H1 (cell line): Measurements from ENCODE around the gene CADM1.

ENCODE experiments used
- CHD2 ChIP-seq: IDR thresholded peaks from 2 replicates; pipeline ENCODE4 v1.6.1; 2012; ENCODE audit warnings: low read length, improper control_type of control experiment
- EP300 ChIP-seq, 2 experiments: IDR thresholded peaks; 1 replicate in 1 of 2; 2 replicates in 1 of 2; pipeline ENCODE4 v1.6.1; 2011 to 2012; ENCODE audit warnings: low read depth in 2 of 2, low read length in 2 of 2, mild to moderate bottlenecking in 2 of 2, borderline replicate concordance in 1 of 2, inconsistent platforms in 1 of 2, moderate library complexity in 1 of 2
- EZH2 ChIP-seq: fragments of 200-600 bp; sonication (generic); IDR thresholded peaks from 2 replicates; pipeline ENCODE4 v1.7.1; 2012; ENCODE audit warnings: low read depth, mild to moderate bottlenecking, moderate library complexity, low read length, inconsistent platforms; ENCODE audit not compliant: severe bottlenecking
- GABPA ChIP-seq: IDR thresholded peaks from 2 replicates; pipeline ENCODE4 v1.6.1; 2011; ENCODE audit warnings: mild to moderate bottlenecking, low read length, moderate library complexity, borderline replicate concordance; ENCODE audit not compliant: insufficient read depth
- HDAC2 ChIP-seq, 2 experiments: fragments of 300-600 bp in 1 of 2; sonication (generic) in 1 of 2; IDR thresholded peaks; 2 replicates each; pipeline ENCODE4 v1.6.1; 2011 to 2012; ENCODE audit warnings: low read depth in 2 of 2, low read length in 2 of 2, mild to moderate bottlenecking in 2 of 2, moderate library complexity in 2 of 2, borderline replicate concordance in 1 of 2, inconsistent platforms in 1 of 2
- MAX ChIP-seq: IDR thresholded peaks from 2 replicates; pipeline ENCODE4 v1.6.1; 2012; ENCODE audit warnings: inconsistent platforms
- RAD21 ChIP-seq, 2 experiments: IDR thresholded peaks in 1 of 2; conservative IDR thresholded peaks in 1 of 2; 2 replicates each; pipeline ENCODE4 v1.6.1; 2011; ENCODE audit warnings: low read depth in 2 of 2, low read length in 2 of 2, improper control_type of control experiment in 1 of 2, inconsistent platforms in 1 of 2, mild to moderate bottlenecking in 1 of 2, moderate library complexity in 1 of 2
- SP1 ChIP-seq: IDR thresholded peaks from 2 replicates; pipeline ENCODE4 v1.6.1; 2011; ENCODE audit warnings: low read depth, low read length
- TAF1 ChIP-seq: IDR thresholded peaks from 2 replicates; pipeline ENCODE4 v1.6.1; 2011; ENCODE audit warnings: mild to moderate bottlenecking, low read depth, low read length
- YY1 ChIP-seq: IDR thresholded peaks from 2 replicates; pipeline ENCODE4 v1.6.1; 2011; ENCODE audit warnings: low read depth, mild to moderate bottlenecking, low read length
- TF ChIP-seq, protein P1 (sequence below), 3 experiments: IDR thresholded peaks; 1 replicate in 2 of 3; 2 replicates in 1 of 3; pipeline versions ENCODE4 v1.5.1 to v1.6.1; 2011; ENCODE audit warnings: low read length in 3 of 3, mild to moderate bottlenecking in 3 of 3, inconsistent platforms in 2 of 3, low read depth in 1 of 3, moderate library complexity in 1 of 3; ENCODE audit not compliant: insufficient read depth in 1 of 3; ENCODE audit errors: control extremely low read depth in 1 of 3

DNA sequence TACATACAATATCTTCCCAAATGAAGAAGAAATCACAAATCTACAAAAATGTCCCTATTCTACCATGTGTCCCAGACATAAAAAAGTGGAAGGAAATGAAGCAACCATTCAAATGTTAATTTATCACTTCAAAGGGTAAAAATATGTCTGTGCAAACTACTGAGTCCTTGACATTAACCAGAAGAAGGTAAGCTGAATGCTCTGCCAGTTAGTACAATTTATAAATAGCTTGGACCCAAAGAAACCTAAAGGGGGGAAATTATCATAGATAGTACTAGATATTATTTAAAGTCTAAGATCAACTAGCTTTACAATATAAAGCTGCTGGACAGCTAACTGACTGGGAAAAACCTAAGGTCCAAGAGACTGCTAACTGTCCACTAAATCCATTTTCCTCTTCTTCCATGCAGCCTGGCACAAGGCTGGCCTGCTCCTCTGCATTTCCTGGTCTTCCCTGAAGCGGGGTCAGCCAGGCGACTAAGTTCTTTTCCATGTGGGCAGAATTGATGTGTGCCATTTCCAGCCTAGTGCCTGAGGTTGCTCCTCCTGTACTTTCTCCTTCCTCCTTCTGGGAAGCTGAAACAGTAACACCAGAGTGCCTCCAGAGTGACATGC, 190.9 kb downstream of the CADM1 start:
- TF ChIP-seq, protein P1, sequence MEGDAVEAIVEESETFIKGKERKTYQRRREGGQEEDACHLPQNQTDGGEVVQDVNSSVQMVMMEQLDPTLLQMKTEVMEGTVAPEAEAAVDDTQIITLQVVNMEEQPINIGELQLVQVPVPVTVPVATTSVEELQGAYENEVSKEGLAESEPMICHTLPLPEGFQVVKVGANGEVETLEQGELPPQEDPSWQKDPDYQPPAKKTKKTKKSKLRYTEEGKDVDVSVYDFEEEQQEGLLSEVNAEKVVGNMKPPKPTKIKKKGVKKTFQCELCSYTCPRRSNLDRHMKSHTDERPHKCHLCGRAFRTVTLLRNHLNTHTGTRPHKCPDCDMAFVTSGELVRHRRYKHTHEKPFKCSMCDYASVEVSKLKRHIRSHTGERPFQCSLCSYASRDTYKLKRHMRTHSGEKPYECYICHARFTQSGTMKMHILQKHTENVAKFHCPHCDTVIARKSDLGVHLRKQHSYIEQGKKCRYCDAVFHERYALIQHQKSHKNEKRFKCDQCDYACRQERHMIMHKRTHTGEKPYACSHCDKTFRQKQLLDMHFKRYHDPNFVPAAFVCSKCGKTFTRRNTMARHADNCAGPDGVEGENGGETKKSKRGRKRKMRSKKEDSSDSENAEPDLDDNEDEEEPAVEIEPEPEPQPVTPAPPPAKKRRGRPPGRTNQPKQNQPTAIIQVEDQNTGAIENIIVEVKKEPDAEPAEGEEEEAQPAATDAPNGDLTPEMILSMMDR (IDR thresholded peaks at IDR 0.05; ENCODE audit: control extremely low read depth in 1 of 3, insufficient read depth in 1 of 3, low read depth in 1 of 3, low read length in 3 of 3) = no peak
- TF ChIP-seq EZH2 = no peak
- TF ChIP-seq RAD21 (IDR thresholded peaks at IDR 0.05 in 1 of 2, conservative IDR thresholded peaks at IDR 0.05 in 1 of 2; ENCODE audit: low read depth in 2 of 2, low read length in 2 of 2) = no peak
- TF ChIP-seq SP1 = no peak
- no peak for TF ChIP-seq GABPA
- no peak for TF ChIP-seq HDAC2 (IDR thresholded peaks at IDR 0.05; ENCODE audit: borderline replicate concordance in 1 of 2, low read depth in 2 of 2, low read length in 2 of 2)
- TF ChIP-seq CHD2 = no peak
- TF ChIP-seq TAF1 = no peak
- TF ChIP-seq MAX = no peak
- no peak for TF ChIP-seq EP300 (IDR thresholded peaks at IDR 0.05; ENCODE audit: borderline replicate concordance in 1 of 2, low read depth in 2 of 2, low read length in 2 of 2)
- no peak for TF ChIP-seq YY1
